Measurements from ENCODE around the gene RBM47.
"Not testable (repeated sequence)": the region's sequence is repeated elsewhere in the genome, so short reads cannot be mapped to it uniquely, and the experiment has no call there.

The RBM47 gene

GRCh38 chr4:40434126-40434687 lies 195.5 kb downstream of the RBM47 start:
- no peak for DNase-seq

GRCh38 chr4:40432504-40432903 lies 197.2 kb downstream of the RBM47 start:
- DNase-seq = no peak

- DNase-seq = not testable (repeated sequence)
Observed at GRCh38 chr4:40427871-40428270, 201.8 kb downstream of the RBM47 start.

GRCh38 chr4:40427128-40427527 lies 202.5 kb downstream of the RBM47 start:
- no peak for DNase-seq

GRCh38 chr4:40425799-40426574 lies 203.7 kb downstream of the RBM47 start:
- no peak for DNase-seq

GRCh38 chr4:40423735-40424134 lies 205.9 kb downstream of the RBM47 start:
- DNase-seq = no peak

- no peak for DNase-seq
Observed at GRCh38 chr4:40421839-40422708, 207.6 kb downstream of the RBM47 start.

- no peak for DNase-seq
Observed at GRCh38 chr4:40419231-40419912, 210.3 kb downstream of the RBM47 start.

- DNase-seq = no peak
Observed at GRCh38 chr4:40418430-40419230, 211.0 kb downstream of the RBM47 start.

GRCh38 chr4:40417941-40418340 lies 211.7 kb downstream of the RBM47 start:
- DNase-seq = no peak

- no peak for DNase-seq
Observed at GRCh38 chr4:40414673-40415072, 215.0 kb downstream of the RBM47 start.

- DNase-seq = no peak
Observed at GRCh38 chr4:40412866-40413795, 216.5 kb downstream of the RBM47 start.

- DNase-seq = no peak
Observed at GRCh38 chr4:40412388-40412787, 217.3 kb downstream of the RBM47 start.

- no peak for DNase-seq
Observed at GRCh38 chr4:40409835-40410234, 219.8 kb downstream of the RBM47 start.

GRCh38 chr4:40407468-40407867 lies 222.2 kb downstream of the RBM47 start:
- DNase-seq = not testable (repeated sequence)

- DNase-seq = no peak
Observed at GRCh38 chr4:40406340-40406739, 223.3 kb downstream of the RBM47 start.

GRCh38 chr4:40405193-40405592 lies 224.5 kb downstream of the RBM47 start:
- no peak for DNase-seq

GRCh38 chr4:40403081-40403480 lies 226.6 kb downstream of the RBM47 start:
- DNase-seq = no peak

GRCh38 chr4:40402556-40402955 lies 227.1 kb downstream of the RBM47 start:
- no peak for DNase-seq

GRCh38 chr4:40401631-40402030 lies 228.0 kb downstream of the RBM47 start:
- DNase-seq = no peak

- no peak for DNase-seq
Observed at GRCh38 chr4:40401096-40401495, 228.6 kb downstream of the RBM47 start.

Data from NCI-H446 treated with DMSO at 0.1 percent for 48 hours (cell line).